SH-SY5Y (cell line): ENCODE results near the gene NAALADL1.

Experiments used
- GATA2 ChIP-seq: IDR thresholded peaks from 2 replicates; pipeline ENCODE4 v1.6.1; 2011; ENCODE audit warnings: mild to moderate bottlenecking, low read depth, low read length
- GATA3 ChIP-seq: IDR thresholded peaks from 2 replicates; pipeline ENCODE4 v1.6.1; 2011; ENCODE audit warnings: low read depth, mild to moderate bottlenecking, low read length, moderate library complexity

DNA sequence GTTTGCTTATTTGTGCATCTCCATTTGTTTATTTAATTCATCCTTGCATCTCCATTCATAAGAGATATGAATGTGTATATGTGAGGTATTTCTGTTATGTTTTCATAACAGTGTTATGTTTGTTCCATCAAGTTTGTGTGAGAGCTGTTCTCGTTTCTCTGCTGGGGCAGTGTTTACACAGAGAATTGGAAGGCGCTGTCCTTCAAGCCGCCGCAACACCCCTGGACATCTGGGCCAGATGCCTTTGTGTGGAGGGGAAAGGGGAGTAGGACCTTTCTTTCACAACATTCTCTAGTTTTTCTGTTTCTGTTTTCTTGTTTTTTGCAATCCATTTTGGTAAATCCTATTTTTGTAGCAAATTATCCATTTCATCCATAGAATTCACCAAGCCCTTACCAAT is 46.3 kb upstream of the NAALADL1 start:
- no peak for TF ChIP-seq GATA2
- TF ChIP-seq GATA3 = no peak
